ENCODE measurements around the gene ARHGAP26. TPM values are rescaled to one million over a fixed set of nuclear protein-coding genes. Genes with fewer than 3 reads are reported as not detected.
"Not testable (repeated sequence)": the region's sequence is repeated elsewhere in the genome, so short reads cannot be mapped to it uniquely, and the experiment has no call there.

Gene ARHGAP26
- total RNA-seq, 1 donor from 2014 or later = 8.9 TPM

DNA sequence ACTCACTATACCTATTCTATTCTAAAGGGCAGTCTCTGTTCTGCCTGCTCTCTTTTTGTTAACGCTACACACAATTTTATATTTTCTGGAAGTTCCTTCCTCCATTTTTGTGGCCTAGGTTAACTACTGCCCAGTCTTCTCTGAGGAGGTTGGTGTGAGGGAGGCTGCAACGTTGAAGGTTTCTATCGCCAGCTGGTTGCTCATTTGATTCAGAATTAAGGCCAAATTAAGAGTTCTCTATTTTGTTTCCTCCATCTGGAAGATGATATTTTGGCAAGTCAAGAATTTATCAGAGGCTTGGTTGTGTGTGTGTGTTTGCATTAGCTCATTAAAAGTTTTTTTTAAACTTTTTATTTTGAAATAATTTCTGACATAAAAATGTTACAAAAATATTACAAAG is 175.1 kb downstream of the ARHGAP26 start:
- no peaks in the 10 kb centered on the region for H3K36me3 Mint-ChIP-seq
- no peak overlapping the region for H3K4me3 Mint-ChIP-seq
- TF ChIP-seq CTCF (IDR thresholded peaks at IDR 0.05; ENCODE audit: unreplicated experiment) = no peak
- no peak overlapping the region for H3K27ac Mint-ChIP-seq
- no peak for DNase-seq (ENCODE audit: low spot score in 2 of 2, unreplicated experiment in 2 of 2)
- H3K4me1 Mint-ChIP-seq = no peaks in the 10 kb centered on the region
- no peaks in the 10 kb centered on the region for H3K9me3 Mint-ChIP-seq
- no peaks in the 10 kb centered on the region for H3K27me3 Mint-ChIP-seq (ENCODE audit: low read depth)

DNA sequence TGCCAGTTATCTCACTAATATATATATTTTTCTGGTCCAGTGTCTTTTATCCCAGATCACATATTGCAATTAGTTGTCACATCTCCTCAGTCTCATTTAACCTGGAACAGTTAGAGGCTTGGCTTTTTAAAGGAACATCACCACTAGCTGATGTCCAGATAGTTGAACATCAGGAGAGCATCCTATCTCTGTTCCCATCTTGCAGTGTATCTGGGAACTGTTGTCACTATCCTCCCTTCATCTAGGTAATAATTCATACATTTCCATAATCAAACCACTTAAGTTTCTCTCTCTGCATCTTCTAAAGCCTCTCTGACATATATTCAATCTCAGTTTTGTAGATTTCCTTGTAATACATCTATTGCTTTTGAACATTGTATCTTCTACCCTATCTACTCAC is 175.7 kb downstream of the ARHGAP26 start:
- no peaks in the 10 kb centered on the region for H3K9me3 Mint-ChIP-seq
- H3K27me3 Mint-ChIP-seq (ENCODE audit: low read depth) = no peaks in the 10 kb centered on the region
- H3K4me1 Mint-ChIP-seq = no peaks in the 10 kb centered on the region
- H3K36me3 Mint-ChIP-seq = no peaks in the 10 kb centered on the region
- no peak for TF ChIP-seq CTCF (IDR thresholded peaks at IDR 0.05; ENCODE audit: unreplicated experiment)
- H3K27ac Mint-ChIP-seq = no peak overlapping the region
- no peak for DNase-seq (ENCODE audit: low spot score in 2 of 2, unreplicated experiment in 2 of 2)
- no peak overlapping the region for H3K4me3 Mint-ChIP-seq

DNA sequence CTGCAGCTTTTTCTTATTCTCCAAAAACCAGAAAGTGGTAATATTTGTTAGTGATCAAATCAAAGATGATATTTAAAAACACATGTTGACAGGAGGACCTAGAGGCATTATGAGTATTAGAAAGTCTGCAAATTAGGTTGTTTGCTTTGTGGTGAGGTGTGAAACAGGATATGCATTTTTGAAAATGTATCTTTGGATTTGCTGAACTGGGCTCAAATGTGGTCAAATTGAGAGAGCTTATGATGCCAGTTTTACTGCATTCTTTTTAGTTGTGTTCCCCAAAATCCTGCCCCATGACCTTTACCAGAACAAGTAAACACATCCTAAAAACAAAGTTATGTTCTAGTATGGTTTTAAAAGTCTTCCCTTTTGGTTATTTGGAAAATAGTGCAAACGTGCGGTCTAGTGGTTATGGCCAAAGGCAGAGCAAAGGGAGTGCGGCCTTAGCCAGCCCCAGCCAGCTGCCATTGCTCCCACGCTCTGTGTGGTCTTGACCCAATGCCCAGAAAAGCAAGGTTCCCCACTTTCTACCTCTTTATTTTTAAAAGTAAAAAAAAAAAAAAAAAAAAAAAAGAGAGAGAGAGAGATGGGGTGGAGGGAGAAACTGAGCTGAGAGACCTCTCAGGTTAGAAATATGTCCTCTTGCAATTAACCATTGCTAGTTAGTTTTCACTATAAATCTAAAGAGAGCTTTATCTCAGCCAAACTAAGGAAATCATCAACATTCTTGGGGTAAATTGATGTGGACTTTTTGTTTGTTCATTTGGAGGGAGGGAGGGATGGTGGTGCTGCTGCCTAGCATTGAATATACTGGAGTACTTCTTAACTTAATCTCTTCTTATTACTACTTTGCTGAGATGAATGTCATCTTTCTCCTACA is 176.6 kb downstream of the ARHGAP26 start:
- Mint-ChIP-seq H3K4me1 (no peaks in the 10 kb centered on the region), H3K27me3 (ENCODE audit: low read depth) (no peaks in the 10 kb centered on the region), H3K27ac (no peak overlapping the region), H3K9me3 (peaks cover under 1% of the 10 kb centered on the region), H3K4me3 (no peak overlapping the region), H3K36me3 (no peaks in the 10 kb centered on the region)
- no peak for DNase-seq (ENCODE audit: low spot score in 2 of 2, unreplicated experiment in 2 of 2)
- TF ChIP-seq CTCF (IDR thresholded peaks at IDR 0.05; ENCODE audit: unreplicated experiment) = no peak

DNA sequence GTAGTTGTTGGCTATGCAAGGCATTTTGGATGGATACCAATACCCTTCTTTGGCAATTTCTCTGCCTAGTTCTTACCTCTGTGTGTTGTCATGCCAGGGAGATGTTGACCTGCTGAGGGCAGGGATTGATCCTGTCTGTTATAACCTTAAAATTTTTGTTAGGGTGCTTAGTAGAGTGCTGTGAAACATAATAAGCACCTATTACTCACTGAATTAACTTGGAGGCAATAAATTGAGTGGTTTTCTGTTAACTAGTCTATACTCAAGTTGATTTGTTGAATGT is 177.2 kb downstream of the ARHGAP26 start:
- Mint-ChIP-seq H3K4me3 (no peak overlapping the region), H3K27ac (no peak overlapping the region), H3K27me3 (ENCODE audit: low read depth) (no peaks in the 10 kb centered on the region), H3K4me1 (no peaks in the 10 kb centered on the region), H3K36me3 (peaks cover 3% of the 10 kb centered on the region), H3K9me3 (peaks cover 6% of the 10 kb centered on the region)
- no peak for DNase-seq (ENCODE audit: low spot score in 2 of 2, unreplicated experiment in 2 of 2)
- TF ChIP-seq CTCF (IDR thresholded peaks at IDR 0.05; ENCODE audit: unreplicated experiment) = no peak

DNA sequence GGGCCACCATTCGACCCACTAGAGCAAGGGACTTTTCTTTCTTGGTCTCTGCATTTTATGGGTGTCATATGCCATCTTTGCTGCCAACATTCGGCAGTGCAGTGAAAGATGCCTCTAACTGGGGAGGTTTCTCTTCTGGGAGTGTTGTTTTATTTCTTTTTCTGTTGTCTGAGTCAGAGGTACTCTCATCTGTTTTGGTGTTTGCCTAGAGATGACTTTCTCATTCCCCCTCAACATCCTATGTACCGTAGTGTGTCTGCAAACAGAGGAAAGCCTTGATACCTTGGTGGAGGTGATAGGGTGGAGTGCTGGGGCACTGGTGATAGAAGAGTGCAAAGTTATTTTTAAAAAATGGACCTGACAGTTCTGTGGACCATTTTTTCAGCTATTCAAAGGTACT is 182.1 kb downstream of the ARHGAP26 start:
- H3K27ac Mint-ChIP-seq = no peak overlapping the region
- H3K4me3 Mint-ChIP-seq = no peak overlapping the region
- no peaks in the 10 kb centered on the region for H3K27me3 Mint-ChIP-seq (ENCODE audit: low read depth)
- no peaks in the 10 kb centered on the region for H3K4me1 Mint-ChIP-seq
- peaks cover 11% of the 10 kb centered on the region for H3K9me3 Mint-ChIP-seq
- TF ChIP-seq CTCF (IDR thresholded peaks at IDR 0.05; ENCODE audit: unreplicated experiment) = no peak
- DNase-seq (ENCODE audit: low spot score in 2 of 2, unreplicated experiment in 2 of 2) = no peak
- peaks cover 3% of the 10 kb centered on the region for H3K36me3 Mint-ChIP-seq

- not testable (repeated sequence) for H3K27ac Mint-ChIP-seq; DNase-seq (ENCODE audit: low spot score in 2 of 2, unreplicated experiment in 2 of 2); H3K4me1 Mint-ChIP-seq; H3K27me3 Mint-ChIP-seq (ENCODE audit: low read depth); H3K36me3 Mint-ChIP-seq; H3K4me3 Mint-ChIP-seq
- H3K9me3 Mint-ChIP-seq = peaks cover 11% of the 10 kb centered on the region
These were observed 182.7 kb downstream of the ARHGAP26 start for GRCh38 chr5:142952871-142953270.

All from mesothelial cell of epicardium (in vitro differentiated cells).